Liver (tissue), 9 donors: ENCODE measurements around the gene MGAT5. TPM values are rescaled to one million over a fixed set of nuclear protein-coding genes. Genes with fewer than 3 reads are reported as not detected.

Experiments used
- DNase-seq: peaks from one replicate; pipeline ENCODE4 v3.0.0-alpha.2; 2017; ENCODE audit warnings: low spot score
- H3K27ac ChIP-seq, 2 donors: one replicate each; pipeline ENCODE4 v1.7.0; 2013; ENCODE audit warnings: inconsistent platforms in 2 of 2, low read length in 2 of 2, control low read depth in 1 of 2, low read depth in 1 of 2, mild to moderate bottlenecking in 1 of 2
- H3K27me3 ChIP-seq, 4 donors: one replicate each; pipeline versions ENCODE4 v1.6.1 to v1.7.0; 2013; ENCODE audit warnings: low read length in 3 of 4, inconsistent platforms in 1 of 4, mild to moderate bottlenecking in 1 of 4, moderate library complexity in 1 of 4; ENCODE audit not compliant: control insufficient read depth in 4 of 4, insufficient read depth in 4 of 4
- H3K36me3 ChIP-seq, 4 donors: one replicate each; pipeline versions ENCODE4 v1.6.1 to v1.7.0; 2013; ENCODE audit warnings: low read length in 3 of 4, mild to moderate bottlenecking in 3 of 4, low read depth in 1 of 4, moderate library complexity in 1 of 4; ENCODE audit not compliant: control insufficient read depth in 4 of 4, insufficient read depth in 3 of 4
- H3K4me1 ChIP-seq, 4 donors: one replicate each; pipeline versions ENCODE4 v1.6.1 to v1.7.0; 2013; ENCODE audit warnings: low read length in 3 of 4, mild to moderate bottlenecking in 3 of 4, moderate library complexity in 1 of 4; ENCODE audit not compliant: control insufficient read depth in 4 of 4, insufficient read depth in 4 of 4
- H3K4me3 ChIP-seq, 3 donors: one replicate each; pipeline versions ENCODE4 v1.6.1 to v1.7.0; 2013; ENCODE audit warnings: low read length in 3 of 3, control low read depth in 1 of 3, low read depth in 1 of 3, mild to moderate bottlenecking in 1 of 3
- H3K9ac ChIP-seq, 2 donors: one replicate each; pipeline ENCODE4 v1.7.0; 2013; ENCODE audit warnings: low read length in 2 of 2, mild to moderate bottlenecking in 2 of 2, moderate library complexity in 2 of 2, control low read depth in 1 of 2, low read depth in 1 of 2
- H3K9me3 ChIP-seq, 4 donors: one replicate each; pipeline versions ENCODE4 v1.6.1 to v1.7.0; 2013; ENCODE audit warnings: low read length in 3 of 4; ENCODE audit not compliant: control insufficient read depth in 4 of 4
- ATF3 ChIP-seq: IDR thresholded peaks from 2 replicates; pipeline ENCODE4 v1.6.1; 2016; ENCODE audit warnings: antibody characterized with exemption
- CTCF ChIP-seq: fragments of 150-350 bp; IDR thresholded peaks from 2 replicates; pipeline ENCODE4 v1.5.1; 2017; ENCODE audit warnings: improper control_type of control experiment, low read depth, low read length; ENCODE audit not compliant: missing input control
- EGR1 ChIP-seq, 2 donors: IDR thresholded peaks; 2 replicates each; pipeline ENCODE4 v1.6.1; 2016 to 2018; ENCODE audit warnings: antibody characterized with exemption in 2 of 2, low read depth in 2 of 2
- FOXA1 ChIP-seq: IDR thresholded peaks from 2 replicates; pipeline ENCODE4 v1.6.1; 2016; ENCODE audit warnings: antibody characterized with exemption
- FOXA2 ChIP-seq: IDR thresholded peaks from 2 replicates; pipeline ENCODE4 v1.6.1; 2016; ENCODE audit warnings: antibody characterized with exemption
- GABPA ChIP-seq, 2 donors: IDR thresholded peaks in 1 of 2; conservative IDR thresholded peaks in 1 of 2; 2 replicates each; pipeline ENCODE4 v1.6.1; 2016; ENCODE audit warnings: antibody characterized with exemption in 2 of 2, mild to moderate bottlenecking in 1 of 2, moderate library complexity in 1 of 2
- HNF4A ChIP-seq, 2 donors: conservative IDR thresholded peaks; 2 replicates each; pipeline ENCODE4 v1.6.1; 2016; ENCODE audit warnings: antibody characterized with exemption in 2 of 2, mild to moderate bottlenecking in 2 of 2
- HNF4G ChIP-seq: IDR thresholded peaks from 2 replicates; pipeline ENCODE4 v1.6.1; 2016; ENCODE audit warnings: antibody characterized with exemption
- JUND ChIP-seq, 2 donors: IDR thresholded peaks; 2 replicates each; pipeline ENCODE4 v1.6.1; 2016; ENCODE audit warnings: antibody characterized with exemption in 2 of 2
- MAX ChIP-seq: IDR thresholded peaks from 2 replicates; pipeline ENCODE4 v1.6.1; 2016; ENCODE audit warnings: antibody characterized with exemption
- NR2F2 ChIP-seq: IDR thresholded peaks from 2 replicates; pipeline ENCODE4 v1.6.1; 2016; ENCODE audit warnings: antibody characterized with exemption
- RAD21 ChIP-seq, 2 donors: IDR thresholded peaks; 2 replicates each; pipeline ENCODE4 v1.6.1; 2016; ENCODE audit warnings: antibody characterized with exemption in 2 of 2, mild to moderate bottlenecking in 2 of 2
- RXRA ChIP-seq, 2 donors: IDR thresholded peaks; 2 replicates each; pipeline ENCODE4 v1.6.1; 2017 to 2018; ENCODE audit warnings: antibody characterized with exemption in 2 of 2, mild to moderate bottlenecking in 1 of 2
- YY1 ChIP-seq: IDR thresholded peaks from 2 replicates; pipeline ENCODE4 v1.6.1; 2016; ENCODE audit warnings: antibody characterized with exemption, mild to moderate bottlenecking
- ZBTB33 ChIP-seq: IDR thresholded peaks from 2 replicates; pipeline ENCODE4 v1.6.1; 2016; ENCODE audit warnings: antibody characterized with exemption
- WGBS: extraction: QIAGEN DNeasy Blood & Tissue Kit; methylation state at CpG from one replicate; pipeline ENCODE4 v1.1.7; 2013; 5-methylcytosine and 5-hydroxymethylcytosine counted together
- polyA plus RNA-seq, 2 donors: library from polyadenylated mRNA; stranded (reverse) in 1 of 2; unstranded in 1 of 2; fragments of 200-250 nt in 1 of 2; fragments of >200 nt in 1 of 2; fragmentation: Nextera tagmentation in 1 of 2; extraction: Ambion mirVana in 1 of 2; gene quantifications; one replicate each; pipeline versions ENCODE4 v1.2.1 to v1.2.3, GENCODE V29; 2013 to 2015
- total RNA-seq, 2 donors: library from RNA; depleted of rRNA; stranded (reverse); fragments of >200 nt; gene quantifications; one replicate each; pipeline ENCODE4 v1.2.3, GENCODE V29; 2014
- donor health status: healthy.
- donor health status: healthy.
- donor health status: healthy.
- donor health status: healthy.
- donor health status: healthy.

MGAT5 gene
- total and polyA plus RNA-seq, 4 donors = 1.8 to 12.7 (median 5.6) TPM

GRCh38 chr2:134257509-134257908 is 3.6 kb downstream of the MGAT5 start:
- no peak overlapping the region for H3K4me3 ChIP-seq
- peaks cover 6 to 31% (median 16%) of the 10 kb centered on the region in 4 donors for H3K4me1 ChIP-seq
- H3K9me3 ChIP-seq = no peaks in the 10 kb centered on the region
- no peak overlapping the region for H3K27ac ChIP-seq
- TF ChIP-seq EGR1 (IDR thresholded peaks at IDR 0.05; ENCODE audit: low read depth in 2 of 2) = no peak
- no peak for TF ChIP-seq YY1
- no peak for TF ChIP-seq CTCF
- TF ChIP-seq MAX = no peak
- TF ChIP-seq NR2F2 = no peak
- no peak for TF ChIP-seq FOXA2
- no peak for TF ChIP-seq FOXA1
- TF ChIP-seq ZBTB33 = no peak
- TF ChIP-seq ATF3 = no peak
- no peak for TF ChIP-seq HNF4G
- TF ChIP-seq RAD21 (IDR thresholded peaks at IDR 0.05) = no peak
- TF ChIP-seq GABPA (IDR thresholded peaks at IDR 0.05 in 1 of 2, conservative IDR thresholded peaks at IDR 0.05 in 1 of 2) = no peak
- no peak for TF ChIP-seq RXRA (IDR thresholded peaks at IDR 0.05)
- no peak overlapping the region for H3K9ac ChIP-seq
- DNase-seq = no peak
- H3K27me3 ChIP-seq = no peaks in the 10 kb centered on the region
- peaks cover 0 to 2% (median 0%) of the 10 kb centered on the region in 4 donors for H3K36me3 ChIP-seq

- DNase-seq = no peak
- H3K4me1 ChIP-seq = peaks cover 6 to 31% (median 16%) of the 10 kb centered on the region in 4 donors
Observed at GRCh38 chr2:134257965-134258683, 4.3 kb downstream of the MGAT5 start.

More at GRCh38 chr2:134257965-134258683, 4.3 kb downstream of the MGAT5 start:
- peaks cover 0 to 2% (median 0%) of the 10 kb centered on the region in 4 donors for H3K36me3 ChIP-seq
- TF ChIP-seq NR2F2 (peak; percentile 31), ZBTB33 (no peak), HNF4A (conservative IDR thresholded peaks at IDR 0.05) (peak; percentile 60 to 74), RXRA (IDR thresholded peaks at IDR 0.05) (peak in 1 of 2 donors; percentile 47), HNF4G (no peak), GABPA (IDR thresholded peaks at IDR 0.05 in 1 of 2, conservative IDR thresholded peaks at IDR 0.05 in 1 of 2) (no peak), CTCF (no peak), FOXA2 (peak; percentile 20), MAX (peak; percentile 18), YY1 (peak; percentile 29), FOXA1 (no peak), JUND (IDR thresholded peaks at IDR 0.05) (no peak), EGR1 (IDR thresholded peaks at IDR 0.05; ENCODE audit: low read depth in 2 of 2) (no peak)
- no peaks in the 10 kb centered on the region for H3K9me3 ChIP-seq
- no peak overlapping the region for H3K4me3 ChIP-seq
- H3K27ac ChIP-seq = no peak overlapping the region
- H3K27me3 ChIP-seq = no peaks in the 10 kb centered on the region
- WGBS = 55% methylated on average over 7 of the region's 7 CpGs
- H3K9ac ChIP-seq = no peak overlapping the region
